ENCODE data around the gene UROS.

Gene UROS

DNA sequence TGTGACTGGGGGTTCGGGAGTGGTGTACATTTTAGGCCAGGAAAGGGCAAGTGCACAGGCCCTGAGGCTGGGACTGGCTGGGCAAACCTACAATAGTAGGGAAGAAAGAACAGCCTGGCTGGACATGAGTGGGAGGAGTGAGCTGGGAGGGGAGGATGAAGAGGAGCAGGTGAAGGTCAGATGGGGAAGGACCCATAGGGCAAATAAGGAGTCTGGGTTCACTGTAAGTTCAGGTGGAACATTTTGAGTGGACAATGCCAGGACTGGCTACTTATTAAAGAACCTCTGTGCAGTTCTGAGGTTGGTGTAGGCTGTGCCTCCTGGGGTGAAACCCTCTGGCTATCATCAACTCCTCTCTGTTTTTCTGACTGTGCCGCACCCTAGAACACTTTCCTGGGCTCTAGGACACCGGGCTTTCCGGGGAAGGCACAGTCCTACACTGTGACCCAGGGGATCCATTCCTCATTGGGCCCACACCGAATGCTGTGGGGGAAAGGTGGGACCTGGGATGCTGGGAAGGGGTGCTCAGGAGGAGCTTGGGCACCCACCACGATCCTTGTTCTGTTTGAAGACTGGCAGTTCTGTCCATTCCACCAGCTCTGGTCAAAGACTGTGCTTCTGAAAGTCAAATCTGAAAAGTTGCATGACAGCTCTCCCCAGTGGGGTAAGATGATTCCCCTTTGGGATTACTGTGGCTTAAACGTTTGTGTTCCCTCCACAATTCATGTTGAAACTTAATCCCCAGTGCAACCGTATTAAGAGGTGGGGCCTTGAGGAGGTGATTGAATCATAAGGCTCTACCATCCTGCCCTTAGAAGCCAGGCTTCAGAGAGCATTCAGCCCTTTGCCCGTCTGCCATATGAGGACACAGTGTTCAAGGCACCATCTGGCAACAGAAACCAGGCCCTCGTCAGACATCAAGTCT is 43.4 kb downstream of the UROS start:
- DNase-seq (ENCODE audit: extremely low spot score): no peak
- ChIA-PET POLR2A (no interaction called here), CTCF (no interaction called here)
- TF ChIP-seq ELF4 (IDR thresholded peaks at IDR 0.05): no peak
- TF ChIP-seq CTBP1 (IDR thresholded peaks at IDR 0.05; ENCODE audit: borderline replicate concordance): no peak
- TF ChIP-seq FOXK2 (IDR thresholded peaks at IDR 0.05): no peak
- TF ChIP-seq FOXM1 (IDR thresholded peaks at IDR 0.05; ENCODE audit: borderline replicate concordance): no peak
- no peak for TF ChIP-seq SP1 (IDR thresholded peaks at IDR 0.05)
- TF ChIP-seq LEF1 (IDR thresholded peaks at IDR 0.05; ENCODE audit: borderline replicate concordance): no peak

DNA sequence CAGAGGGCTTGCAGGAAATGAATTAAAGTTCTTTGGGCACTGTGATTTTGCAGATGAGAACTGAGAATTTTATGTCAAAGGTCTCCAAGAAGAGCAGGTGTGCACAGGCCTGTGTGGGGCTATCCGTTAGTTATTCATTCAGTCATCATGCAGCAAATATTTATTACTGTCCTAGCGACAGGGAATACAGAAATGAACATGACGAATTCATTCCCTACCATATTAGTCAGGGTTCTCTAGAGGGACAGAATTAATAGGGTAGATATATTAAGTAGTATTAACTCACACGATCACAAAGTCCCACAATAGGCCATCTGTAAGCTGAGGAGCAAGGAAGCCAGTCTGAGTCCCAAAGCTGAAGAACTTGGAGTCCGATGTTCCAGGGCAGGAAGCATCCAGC is 44.5 kb downstream of the UROS start:
- ChIA-PET POLR2A (no interaction called here), CTCF (no interaction called here)
- no peak for DNase-seq (ENCODE audit: extremely low spot score)
- no peak for TF ChIP-seq SP1 (IDR thresholded peaks at IDR 0.05)
- TF ChIP-seq LEF1 (IDR thresholded peaks at IDR 0.05; ENCODE audit: borderline replicate concordance): no peak
- no peak for TF ChIP-seq ELF4 (IDR thresholded peaks at IDR 0.05)
- TF ChIP-seq SUZ12 (IDR thresholded peaks at IDR 0.05): no peak
- TF ChIP-seq, protein P1, sequence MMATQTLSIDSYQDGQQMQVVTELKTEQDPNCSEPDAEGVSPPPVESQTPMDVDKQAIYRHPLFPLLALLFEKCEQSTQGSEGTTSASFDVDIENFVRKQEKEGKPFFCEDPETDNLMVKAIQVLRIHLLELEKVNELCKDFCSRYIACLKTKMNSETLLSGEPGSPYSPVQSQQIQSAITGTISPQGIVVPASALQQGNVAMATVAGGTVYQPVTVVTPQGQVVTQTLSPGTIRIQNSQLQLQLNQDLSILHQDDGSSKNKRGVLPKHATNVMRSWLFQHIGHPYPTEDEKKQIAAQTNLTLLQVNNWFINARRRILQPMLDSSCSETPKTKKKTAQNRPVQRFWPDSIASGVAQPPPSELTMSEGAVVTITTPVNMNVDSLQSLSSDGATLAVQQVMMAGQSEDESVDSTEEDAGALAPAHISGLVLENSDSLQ (IDR thresholded peaks at IDR 0.05): no peak
- no peak for TF ChIP-seq CTBP1 (IDR thresholded peaks at IDR 0.05; ENCODE audit: borderline replicate concordance)
- TF ChIP-seq ARNT (IDR thresholded peaks at IDR 0.05): no peak
- TF ChIP-seq ZNF384 (IDR thresholded peaks at IDR 0.05): no peak
- TF ChIP-seq HDGF (IDR thresholded peaks at IDR 0.05; ENCODE audit: borderline replicate concordance): no peak

DNA sequence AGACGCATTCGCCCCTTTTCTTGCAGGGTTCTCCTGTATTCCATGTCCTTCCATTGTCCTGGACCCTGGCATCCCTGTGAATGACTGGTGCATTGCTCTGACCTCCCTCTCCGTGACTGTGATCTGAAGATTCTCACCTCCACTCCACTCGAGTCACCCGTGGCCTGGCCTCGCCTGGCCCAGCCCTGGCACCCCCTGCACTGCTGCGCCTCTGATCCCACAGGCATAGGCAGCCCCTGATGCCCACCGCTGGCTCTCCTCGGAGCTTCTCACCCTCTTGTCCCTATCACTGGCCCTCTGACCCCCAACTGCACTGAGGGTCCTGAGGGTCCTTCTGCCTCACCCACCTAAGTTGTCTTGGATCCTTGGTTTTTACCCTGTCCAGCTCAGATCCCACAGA is 45.3 kb downstream of the UROS start:
- no peak for DNase-seq (ENCODE audit: extremely low spot score)
- CTCF ChIA-PET: no interaction called here
- TF ChIP-seq ARNT (IDR thresholded peaks at IDR 0.05): no peak
- TF ChIP-seq FOXA1 (IDR thresholded peaks at IDR 0.05): no peak
- POLR2A ChIA-PET: no interaction called here

DNA sequence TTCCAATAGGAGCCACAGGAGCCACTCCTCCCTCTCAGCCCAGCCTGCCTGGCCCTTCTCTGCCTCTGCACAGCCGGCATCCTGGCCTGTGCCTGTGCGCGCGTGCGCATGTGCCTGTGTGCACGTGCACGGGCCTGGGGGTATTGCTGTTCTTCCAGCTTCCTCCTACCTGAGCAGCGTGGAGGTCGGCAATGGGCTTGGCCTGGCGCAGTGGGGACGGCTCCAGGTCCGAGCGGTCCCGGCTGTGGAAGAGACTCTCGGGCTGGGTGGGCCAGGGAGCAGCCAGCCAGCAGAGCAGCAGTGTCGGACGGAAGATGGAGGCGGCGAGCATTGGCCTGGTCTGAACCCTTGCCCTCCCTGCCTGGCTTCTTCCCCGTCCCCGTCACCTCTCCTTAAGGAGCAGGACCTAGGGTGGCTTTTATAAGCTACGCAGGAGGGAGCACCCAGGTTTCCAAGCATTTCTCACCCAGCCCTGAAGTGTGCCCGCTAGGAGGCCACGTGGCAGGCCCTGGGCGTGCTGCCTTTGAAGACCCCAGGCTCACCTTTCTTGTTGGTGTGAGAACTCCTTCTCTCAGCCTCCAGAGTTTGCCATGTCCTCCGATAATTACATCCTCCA is 47.5 kb downstream of the UROS start, which contains the start of gene MMP21:
Gene MMP21, minus strand, starts transcription at position 331 of the 616 bp plus-strand sequence. Its CDS starts 0 bp downstream, at position 331.
- DNase-seq (ENCODE audit: extremely low spot score): no peak
- no peak for TF ChIP-seq L3MBTL2 (conservative IDR thresholded peaks at IDR 0.05)
- no peak for TF ChIP-seq NFRKB (IDR thresholded peaks at IDR 0.05)
- TF ChIP-seq FOXA1 (IDR thresholded peaks at IDR 0.05): no peak
- no peak for TF ChIP-seq CTBP1 (IDR thresholded peaks at IDR 0.05; ENCODE audit: borderline replicate concordance)
- TF ChIP-seq SP1 (IDR thresholded peaks at IDR 0.05): no peak
- no peak for TF ChIP-seq ARNT (IDR thresholded peaks at IDR 0.05)
- no peak for TF ChIP-seq FOXK2 (IDR thresholded peaks at IDR 0.05)
- TF ChIP-seq, protein P1 (IDR thresholded peaks at IDR 0.05): no peak
- TF ChIP-seq SUZ12 (IDR thresholded peaks at IDR 0.05): no peak
- no peak for TF ChIP-seq FOXM1 (IDR thresholded peaks at IDR 0.05; ENCODE audit: borderline replicate concordance)
- CTCF ChIA-PET: no interaction called here
- POLR2A ChIA-PET: no interaction called here

DNA sequence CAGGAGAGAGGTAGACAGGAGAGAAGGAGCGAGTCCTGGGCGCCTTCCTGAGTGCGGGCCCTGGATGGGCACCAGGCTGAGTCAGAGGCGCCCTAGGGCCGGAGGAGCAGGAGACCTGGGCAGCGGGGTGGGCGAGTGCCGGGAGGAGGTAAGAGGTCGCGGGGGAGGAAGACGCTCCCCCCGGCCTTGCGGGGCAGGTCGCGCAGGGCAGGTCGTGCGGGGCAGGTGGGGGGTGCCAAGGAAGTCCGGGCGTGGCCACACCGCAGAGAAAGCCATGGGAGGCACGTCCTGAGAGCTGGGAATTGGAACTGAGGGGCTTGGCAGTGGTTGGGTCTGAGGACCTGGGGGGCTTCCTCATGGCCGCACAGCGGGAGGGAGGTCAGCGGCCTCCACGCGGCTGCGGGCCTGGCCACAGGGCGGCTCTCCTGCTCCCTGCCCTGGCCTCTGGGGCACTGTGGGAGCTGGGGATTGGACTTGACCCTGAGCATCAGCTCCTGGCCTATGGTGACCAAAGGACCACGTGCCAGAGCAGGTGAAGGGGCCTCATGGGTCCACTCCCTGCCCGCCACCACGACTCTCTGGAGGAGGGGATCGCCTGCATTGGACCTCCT is 48.4 kb downstream of the UROS start:
- TF ChIP-seq L3MBTL2 (conservative IDR thresholded peaks at IDR 0.05): no peak
- no peak for TF ChIP-seq ARNT (IDR thresholded peaks at IDR 0.05)
- no peak for TF ChIP-seq HDGF (IDR thresholded peaks at IDR 0.05; ENCODE audit: borderline replicate concordance)
- TF ChIP-seq NFRKB (IDR thresholded peaks at IDR 0.05): no peak
- TF ChIP-seq BHLHE40 (IDR thresholded peaks at IDR 0.05; ENCODE audit: borderline replicate concordance): no peak
- TF ChIP-seq, protein P1 (IDR thresholded peaks at IDR 0.05): no peak
- TF ChIP-seq FOXK2 (IDR thresholded peaks at IDR 0.05): no peak
- POLR2A ChIA-PET: no interaction called here
- DNase-seq (ENCODE audit: extremely low spot score): no peak
- CTCF ChIA-PET: no interaction called here

DNA sequence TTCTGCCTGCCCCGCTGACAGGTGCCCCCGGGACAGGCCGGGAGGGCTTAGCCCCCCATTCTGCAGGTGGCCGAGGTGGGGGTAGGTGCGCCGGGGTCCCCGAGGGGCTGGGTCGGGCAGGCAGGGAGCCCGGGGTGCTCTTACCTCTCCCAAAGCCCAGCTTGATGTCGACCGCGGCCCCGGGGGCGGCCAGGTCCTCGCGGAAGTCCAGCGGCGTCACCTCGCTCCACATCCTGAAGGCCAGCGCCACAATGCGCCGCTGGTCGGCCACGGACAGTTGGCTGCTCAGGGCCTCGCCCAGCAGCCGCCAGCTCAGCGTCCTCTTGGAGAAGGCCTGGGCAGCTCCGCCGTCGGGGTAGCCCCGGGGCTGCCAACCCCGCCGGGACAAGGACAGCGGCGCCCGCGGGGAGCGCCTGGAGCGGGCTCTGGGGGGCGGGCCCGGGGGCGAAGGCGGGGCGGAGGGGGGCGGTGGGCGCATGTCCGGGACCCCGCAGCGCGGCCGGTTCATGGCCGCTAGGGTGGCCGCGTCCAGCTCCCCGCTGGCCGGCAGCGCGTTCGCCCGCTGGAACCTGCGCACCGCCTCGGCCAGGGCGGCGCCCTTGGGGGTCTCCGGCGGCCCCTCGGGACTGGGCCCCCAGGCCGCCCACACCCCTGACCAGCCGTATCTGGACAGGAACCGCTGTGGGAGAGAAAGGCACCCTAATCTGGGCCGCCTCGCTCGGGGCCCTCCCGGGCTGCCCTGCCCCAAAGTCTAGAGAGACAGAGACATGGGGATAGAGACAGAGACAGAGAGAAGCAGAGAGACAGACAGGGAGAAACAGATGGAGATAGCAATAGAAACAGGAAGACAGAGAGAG is 49.1 kb downstream of the UROS start:
- POLR2A ChIA-PET: no interaction called here

More for the DNA sequence above, 49.1 kb downstream of the UROS start:
- no peak for TF ChIP-seq ARNT (IDR thresholded peaks at IDR 0.05)
- TF ChIP-seq CTBP1 (IDR thresholded peaks at IDR 0.05; ENCODE audit: borderline replicate concordance): no peak
- TF ChIP-seq TARDBP (IDR thresholded peaks at IDR 0.05): no peak
- no peak for TF ChIP-seq ZNF384 (IDR thresholded peaks at IDR 0.05)
- TF ChIP-seq BHLHE40 (IDR thresholded peaks at IDR 0.05; ENCODE audit: borderline replicate concordance): no peak
- TF ChIP-seq SUZ12 (IDR thresholded peaks at IDR 0.05): no peak
- no peak for TF ChIP-seq LEF1 (IDR thresholded peaks at IDR 0.05; ENCODE audit: borderline replicate concordance)
- TF ChIP-seq ELF4 (IDR thresholded peaks at IDR 0.05): no peak
- no peak for TF ChIP-seq FOXM1 (IDR thresholded peaks at IDR 0.05; ENCODE audit: borderline replicate concordance)
- TF ChIP-seq SP1 (IDR thresholded peaks at IDR 0.05): no peak
- TF ChIP-seq FOXK2 (IDR thresholded peaks at IDR 0.05): no peak
- TF ChIP-seq, protein P1 (IDR thresholded peaks at IDR 0.05): no peak
- no peak for TF ChIP-seq L3MBTL2 (conservative IDR thresholded peaks at IDR 0.05)
- TF ChIP-seq HDGF (IDR thresholded peaks at IDR 0.05; ENCODE audit: borderline replicate concordance): no peak
- no peak for TF ChIP-seq FOXA1 (IDR thresholded peaks at IDR 0.05)
- no peak for DNase-seq (ENCODE audit: extremely low spot score)
- CTCF ChIA-PET: no interaction called here
